AML-193 (cell line): ENCODE results near the gene YIPF4.
"Not testable (repeated sequence)": the region's sequence is repeated elsewhere in the genome, so short reads cannot be mapped to it uniquely, and the experiment has no call there.

Source experiments
- DNase-seq, 2 experiments: peaks; one replicate each; lab custom pipeline; 2025; lab: John Stamatoyannopoulos, UW

YIPF4 gene

DNA sequence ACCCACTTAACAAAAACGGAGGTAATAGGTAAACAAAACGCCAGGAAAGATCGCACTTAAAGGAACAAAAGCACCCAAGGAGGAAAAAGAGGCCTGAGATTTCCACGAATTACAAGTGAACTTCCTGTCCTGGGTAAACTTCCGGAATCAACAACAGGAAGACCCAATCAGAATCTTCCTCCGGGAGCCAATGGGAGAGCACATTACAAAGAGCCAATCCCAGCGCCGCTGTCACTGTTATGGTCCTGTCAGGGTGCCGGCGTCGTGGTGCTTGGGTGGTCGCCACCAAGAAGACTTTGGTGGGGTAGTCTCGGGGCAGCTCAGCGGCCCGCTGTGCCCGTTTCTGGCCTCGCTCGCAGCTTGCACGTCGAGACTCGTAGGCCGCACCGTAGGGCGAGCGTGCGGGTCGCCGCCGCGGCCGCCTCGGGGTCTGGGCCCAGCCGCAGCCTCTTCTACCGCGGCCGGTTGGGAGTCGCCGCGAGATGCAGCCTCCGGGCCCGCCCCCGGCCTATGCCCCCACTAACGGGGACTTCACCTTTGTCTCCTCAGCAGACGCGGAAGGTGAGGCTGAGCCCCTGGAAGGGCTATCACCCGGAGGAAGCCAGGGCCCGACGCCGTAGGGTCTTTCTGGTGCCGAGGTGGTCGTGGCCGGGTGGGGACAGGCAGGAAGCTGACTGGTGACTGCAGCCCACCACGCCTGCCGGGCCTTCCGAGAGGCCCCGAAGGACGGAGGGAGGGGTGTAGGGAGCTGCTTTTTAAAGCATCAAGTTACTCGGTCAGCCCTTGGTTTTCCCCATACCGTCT, at the start of gene YIPF4:
Gene YIPF4 (plus strand): TSS at position 231 of the 804 bp plus-strand sequence. CDS start 252 bp downstream, at position 483.
- peak; percentile 84 to 90 for DNase-seq

DNA sequence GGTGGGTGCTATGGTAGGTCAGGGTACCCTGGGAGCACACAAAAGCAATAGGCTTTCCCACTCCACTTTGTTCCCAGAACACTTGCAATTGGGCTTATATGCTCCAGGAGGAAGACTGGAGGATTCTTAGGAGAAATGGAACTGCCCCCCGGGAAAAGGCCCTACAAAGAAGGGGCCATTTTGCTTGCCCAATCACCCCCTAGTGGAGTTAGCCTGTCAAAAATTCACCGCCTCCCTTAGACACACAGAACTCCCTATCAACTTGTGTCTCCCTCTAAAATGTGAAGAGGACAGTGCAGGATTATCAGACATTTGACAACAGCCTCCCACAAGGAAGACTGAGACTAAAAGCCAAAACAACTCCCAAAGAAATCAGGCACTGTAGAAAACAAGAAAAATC, 49.5 kb upstream of the YIPF4 start:
- DNase-seq = no peak

DNA sequence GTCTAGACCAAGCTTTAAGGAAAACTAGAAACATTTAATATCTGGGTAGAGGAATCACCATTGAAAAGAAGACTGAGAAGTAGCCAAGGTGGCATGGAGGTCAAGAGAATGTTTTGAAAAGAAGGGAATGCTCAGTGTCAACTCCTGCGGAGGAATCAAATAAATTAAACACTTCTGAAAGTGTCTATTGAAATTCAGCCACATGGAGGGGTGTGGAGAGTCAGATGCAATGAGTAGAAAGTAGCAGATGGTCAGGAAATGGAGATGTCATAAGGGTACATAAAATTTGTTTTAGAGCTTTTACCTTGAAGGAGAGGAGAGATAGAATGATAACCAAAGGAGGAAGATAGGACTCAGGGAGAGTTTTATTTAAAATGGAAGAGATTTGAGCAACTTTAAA, 48.1 kb upstream of the YIPF4 start:
- DNase-seq = no peak

DNA sequence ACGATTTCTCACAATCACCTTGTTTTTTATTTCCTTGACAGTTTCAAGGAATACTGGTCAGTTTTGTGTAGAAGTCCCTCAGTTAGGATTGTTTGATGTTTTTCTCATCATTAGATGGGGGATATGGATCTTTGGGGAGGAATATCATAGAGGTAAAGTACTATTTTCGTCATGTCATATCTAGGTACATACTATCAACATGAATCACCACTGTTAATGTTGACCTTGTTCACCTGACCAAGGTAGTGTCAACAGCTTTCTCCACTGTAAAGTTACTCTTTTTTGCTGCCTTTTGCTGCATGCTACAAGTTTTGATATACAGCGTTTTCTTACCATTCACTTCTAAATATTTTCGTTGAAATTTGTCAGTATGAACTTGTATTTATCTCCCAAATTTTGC, 45.7 kb upstream of the YIPF4 start:
- no peak for DNase-seq

DNA sequence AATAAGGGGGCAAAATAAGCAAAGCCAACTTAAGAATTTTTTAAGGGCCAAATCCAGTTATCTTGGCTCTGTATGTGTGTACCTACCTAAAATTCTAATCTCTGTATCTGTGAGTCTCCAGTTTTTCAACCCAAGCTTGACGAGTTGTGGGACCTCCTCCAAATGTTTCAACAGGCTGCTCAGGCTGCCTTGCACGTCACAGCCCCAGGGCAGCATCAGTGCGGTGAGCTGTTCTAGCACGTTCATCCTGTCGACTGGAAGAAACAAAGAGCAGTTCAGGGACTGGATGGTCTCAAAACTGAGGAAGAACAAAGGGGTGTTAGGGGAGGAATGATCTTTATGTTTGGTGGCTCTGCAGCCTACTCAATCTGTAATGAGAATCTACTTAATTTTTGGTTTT, 42.4 kb upstream of the YIPF4 start:
- no peak for DNase-seq

DNA sequence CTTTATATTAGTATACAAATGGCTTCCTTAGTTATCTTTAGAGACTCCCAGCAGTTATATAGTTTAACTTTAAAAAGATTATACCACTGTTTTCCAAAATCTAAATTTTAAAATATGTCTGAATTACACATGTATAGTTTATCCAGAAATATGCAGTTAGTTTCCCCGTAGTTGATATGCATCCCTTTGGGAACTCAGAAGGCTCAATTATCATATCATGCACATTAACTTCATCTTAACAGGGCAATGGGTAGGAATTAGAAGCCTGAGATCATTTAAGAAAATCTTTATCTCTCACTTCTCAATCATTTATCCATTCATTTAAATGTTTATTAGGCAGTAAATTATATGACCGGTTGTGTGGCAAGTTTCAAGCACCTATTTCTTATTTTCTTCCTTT, 40.2 kb upstream of the YIPF4 start:
- DNase-seq = no peak

DNA sequence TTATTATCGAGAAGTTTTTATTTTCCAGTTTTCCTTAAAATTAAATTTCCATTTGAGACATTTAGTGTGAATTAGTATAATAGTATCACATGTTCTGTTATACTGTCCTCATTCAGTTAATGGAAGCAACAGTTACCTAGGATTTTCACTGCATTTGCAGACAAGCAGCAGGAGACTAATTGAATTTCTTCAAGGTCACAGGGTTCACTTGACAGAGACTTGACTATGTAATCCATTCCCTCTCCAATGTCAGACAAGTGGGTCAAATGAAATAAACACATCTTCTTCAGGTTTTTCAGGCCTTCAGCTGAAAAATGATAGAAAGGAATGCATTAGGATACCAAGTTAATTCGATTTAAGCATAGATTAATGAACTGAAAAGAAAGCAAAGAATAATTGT, 39.7 kb upstream of the YIPF4 start:
- no peak for DNase-seq

DNA sequence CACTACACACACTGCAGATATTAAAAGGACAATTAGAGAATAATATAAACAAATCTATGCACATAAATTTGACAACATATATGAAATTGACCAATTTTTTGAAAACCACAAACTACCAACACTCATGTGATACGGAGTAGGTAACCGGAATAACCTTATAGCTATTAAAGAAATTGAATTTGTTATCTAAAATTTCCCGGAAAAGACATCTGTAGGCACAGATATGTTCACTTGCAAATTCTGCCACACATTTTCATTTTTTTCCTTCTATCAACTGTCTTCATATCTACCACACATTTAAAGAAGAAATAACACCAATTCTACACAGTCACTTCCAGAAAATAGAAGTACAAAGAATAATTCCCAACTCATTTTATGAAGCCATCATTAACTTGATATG, 35.4 kb upstream of the YIPF4 start:
- no peak for DNase-seq

DNA sequence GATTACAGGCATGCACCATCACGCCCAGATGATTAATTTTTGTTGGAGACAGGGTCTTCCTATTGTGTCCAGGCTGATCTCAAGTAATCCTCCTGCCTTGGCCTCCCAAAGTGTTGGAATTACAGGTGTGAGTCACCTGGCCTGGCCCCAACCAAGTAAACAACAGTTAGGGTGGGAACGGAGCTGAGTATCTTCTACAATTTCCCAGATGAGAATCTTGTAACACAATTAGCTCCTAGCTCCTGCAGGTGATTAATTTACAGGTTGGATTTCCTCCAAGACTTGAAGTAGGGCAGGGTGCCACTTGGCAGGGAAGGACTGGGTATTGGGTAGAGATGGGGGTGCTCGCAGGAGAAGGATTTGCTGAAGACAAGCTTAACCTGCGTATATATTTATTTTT, 30.8 kb upstream of the YIPF4 start:
- DNase-seq = no peak

DNA sequence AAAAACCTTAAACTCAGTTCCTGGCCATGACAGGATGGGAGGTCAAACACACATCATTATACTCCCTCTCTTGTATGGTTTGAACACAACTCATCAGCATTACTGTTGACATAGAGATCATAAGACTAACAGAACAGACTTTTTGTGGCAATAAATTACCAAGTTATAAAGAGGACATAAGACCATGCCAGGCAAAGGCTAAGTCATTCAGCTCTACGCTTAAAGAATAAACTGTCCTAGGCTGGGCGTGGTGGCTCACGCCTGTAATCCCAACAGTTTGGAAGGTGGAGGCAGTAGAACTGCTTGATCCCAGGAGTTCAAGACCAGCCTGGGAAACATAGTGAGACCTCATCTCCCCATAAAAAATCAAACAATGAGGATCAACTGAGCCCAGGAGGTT, 29.4 kb upstream of the YIPF4 start:
- DNase-seq = no peak

DNA sequence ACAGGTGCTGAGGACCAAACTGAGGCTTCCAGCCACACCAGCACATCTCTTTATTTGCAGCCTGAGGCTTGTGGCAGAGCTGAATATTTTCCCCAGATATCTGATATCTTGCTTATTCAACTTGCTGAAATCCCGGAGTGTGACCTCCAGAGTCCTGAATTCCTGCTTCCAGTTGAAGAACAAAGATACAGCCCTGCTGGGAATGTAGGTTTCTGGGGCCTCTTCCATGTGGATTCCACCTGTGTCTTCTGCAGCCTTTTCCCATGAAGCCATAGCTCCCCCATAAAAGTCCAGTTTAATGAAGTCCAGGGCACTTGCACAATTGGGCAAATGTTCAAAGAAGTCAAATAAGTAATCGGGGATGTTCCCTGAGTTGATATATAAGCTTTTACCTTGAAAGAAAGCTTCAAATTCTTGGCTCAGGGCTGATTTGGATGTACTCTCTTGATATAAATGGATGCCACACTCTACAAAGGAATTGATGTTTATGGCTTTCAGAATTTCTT, 27.9 kb upstream of the YIPF4 start:
- DNase-seq = no peak

DNA sequence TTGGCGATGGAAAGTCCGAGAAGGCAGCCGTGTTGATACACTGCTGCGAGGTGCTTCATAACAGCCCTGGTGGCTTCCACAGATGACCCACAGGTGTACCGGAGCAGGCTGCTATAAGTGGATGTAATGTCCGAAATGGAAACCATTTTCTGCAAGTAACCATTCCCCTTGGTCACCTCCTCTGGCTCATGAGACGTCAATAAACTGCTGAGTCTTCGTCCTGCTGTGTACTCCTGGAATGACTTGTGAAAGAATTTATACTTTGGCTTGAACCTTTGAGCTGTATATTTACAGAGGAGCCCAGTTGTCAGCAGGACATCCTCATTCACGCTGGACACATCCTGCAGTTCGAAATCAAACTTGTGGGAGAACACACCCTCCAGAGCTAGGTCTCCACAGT, 27.4 kb upstream of the YIPF4 start:
- DNase-seq = no peak

DNA sequence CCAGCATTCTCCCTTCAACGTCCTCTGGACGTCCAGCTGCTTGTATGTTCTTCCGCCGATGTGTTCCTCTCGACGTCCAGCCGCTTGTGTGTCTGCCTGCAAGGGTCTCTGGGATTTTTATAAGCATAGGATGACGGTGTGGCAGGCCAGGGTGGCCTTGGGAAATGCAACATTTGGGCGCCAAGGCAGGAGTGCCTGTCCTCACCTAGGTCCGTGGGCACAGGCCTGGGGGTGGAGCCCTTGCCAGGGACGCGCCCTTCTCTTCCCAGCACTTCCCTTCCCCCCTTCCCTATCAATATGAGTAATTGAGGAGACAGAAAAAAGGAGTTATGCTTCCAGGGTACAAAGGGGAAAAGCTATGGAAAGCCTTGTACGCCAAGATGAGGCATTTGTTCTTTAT, 19.5 kb upstream of the YIPF4 start:
- no peak for DNase-seq

DNA sequence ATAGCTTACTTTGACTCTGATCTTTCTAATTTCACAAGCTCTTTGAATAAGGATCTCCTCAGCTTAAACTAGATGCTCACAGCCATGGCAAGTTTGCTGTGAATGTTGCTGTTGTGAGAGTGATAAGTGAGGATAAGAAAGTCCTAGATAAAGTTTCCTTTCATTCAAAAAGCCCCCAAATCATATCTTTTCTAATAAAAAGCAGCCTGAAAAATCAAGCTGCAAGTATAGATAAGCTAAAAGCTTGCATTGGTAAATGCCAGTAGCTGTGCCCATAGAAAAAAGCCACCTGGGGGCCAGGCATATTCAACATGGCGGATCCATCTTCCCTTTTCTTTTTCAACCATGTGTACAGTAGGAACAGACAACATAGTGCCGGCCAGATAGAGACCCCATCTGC, 17.3 kb upstream of the YIPF4 start:
- DNase-seq = no peak

DNA sequence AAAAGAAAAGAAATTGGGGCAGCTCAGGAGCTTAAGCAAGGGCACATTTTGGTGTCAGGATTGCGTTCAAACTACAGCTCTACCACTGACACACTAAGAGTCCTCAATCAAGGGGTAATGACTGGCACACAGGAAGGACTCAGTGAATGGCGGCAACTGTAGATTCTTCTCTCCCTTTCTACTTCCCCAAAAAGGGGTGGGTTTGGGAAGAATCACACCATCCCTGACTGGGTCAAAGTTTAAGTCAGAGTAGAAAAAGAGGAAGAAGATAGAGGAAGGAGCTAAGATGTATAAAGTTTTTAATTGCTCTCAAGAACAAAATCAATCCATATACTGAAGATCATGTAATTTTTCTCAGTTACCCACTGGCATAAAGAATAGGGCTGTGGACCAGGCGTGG, 15.6 kb upstream of the YIPF4 start:
- peak; percentile 81 to 84 for DNase-seq

DNA sequence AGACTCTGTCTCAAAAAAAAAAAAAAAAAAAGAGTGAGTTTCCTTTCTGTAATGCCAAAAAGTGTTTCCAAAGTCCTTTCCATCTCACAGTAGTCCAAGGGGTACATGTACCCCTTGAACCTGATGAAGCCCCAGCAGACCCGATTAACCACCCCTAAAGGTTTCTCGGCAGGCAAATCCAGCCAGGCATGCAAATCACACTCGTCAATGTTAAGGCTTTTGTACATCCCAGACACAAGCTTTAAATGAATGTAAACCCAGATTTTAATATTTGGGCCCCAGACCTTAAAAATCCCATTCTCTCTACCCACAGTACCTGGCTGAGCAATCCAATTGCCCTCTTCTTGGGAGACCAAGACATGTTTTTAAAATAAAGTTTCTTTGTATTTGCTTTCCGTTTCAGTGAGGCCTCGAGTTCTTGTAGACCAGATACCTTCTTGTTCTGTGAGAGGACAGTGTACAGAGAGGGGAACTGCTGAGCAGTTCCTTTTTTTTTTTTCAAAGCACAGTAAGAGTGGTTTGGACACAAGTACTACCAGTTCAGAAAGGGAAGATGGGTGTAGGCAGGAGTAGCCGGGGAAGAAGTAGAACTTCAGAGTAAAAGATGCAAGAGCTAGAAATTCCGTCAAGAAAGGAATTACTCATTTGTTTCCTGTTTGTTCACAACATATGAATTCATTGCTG, 13.1 kb upstream of the YIPF4 start, which contains the start of gene NLRC4:
Gene NLRC4 (minus strand): TSS at position 465 of the 684 bp plus-strand sequence. CDS start 8,111 bp downstream, outside the sequence.
- DNase-seq = peak; percentile 84 to 86

DNA sequence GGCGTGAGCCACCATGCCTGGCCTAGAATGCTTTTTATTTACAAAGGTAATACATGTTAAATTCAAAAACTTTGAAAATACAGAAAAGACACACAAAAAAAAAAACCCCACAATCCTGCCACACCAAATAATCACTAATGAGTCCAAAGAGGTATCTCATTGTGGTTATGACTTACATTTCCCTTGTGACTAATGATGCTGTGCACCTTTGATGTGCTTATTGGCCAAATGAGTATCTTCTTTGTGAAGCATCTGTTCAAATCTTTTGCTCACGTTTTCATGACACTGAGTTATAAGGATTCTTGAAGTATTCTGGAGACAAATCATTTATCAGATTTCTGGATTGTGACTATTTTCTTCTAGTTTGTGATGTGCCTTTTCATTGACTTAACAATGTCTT, 6.6 kb upstream of the YIPF4 start:
- no peak for DNase-seq

DNA sequence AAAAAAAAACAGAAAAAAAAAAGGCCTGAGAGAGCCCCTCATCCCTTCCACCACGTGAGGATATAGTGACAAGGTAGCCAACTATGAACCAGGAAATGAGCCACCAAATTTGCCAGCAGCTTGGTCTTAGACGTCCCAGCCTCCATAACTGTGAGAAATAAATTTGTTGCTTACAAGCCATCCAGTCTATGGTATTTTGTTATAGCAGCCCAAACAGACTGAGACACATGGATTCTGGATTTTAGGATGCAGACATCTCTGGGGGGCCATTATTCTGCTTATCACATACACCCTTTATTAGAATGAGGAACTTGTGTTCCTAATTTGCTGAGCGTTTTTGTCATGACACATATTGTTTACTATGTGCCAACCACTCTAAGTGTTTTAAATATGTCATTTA, 5.4 kb upstream of the YIPF4 start:
- DNase-seq = no peak

DNA sequence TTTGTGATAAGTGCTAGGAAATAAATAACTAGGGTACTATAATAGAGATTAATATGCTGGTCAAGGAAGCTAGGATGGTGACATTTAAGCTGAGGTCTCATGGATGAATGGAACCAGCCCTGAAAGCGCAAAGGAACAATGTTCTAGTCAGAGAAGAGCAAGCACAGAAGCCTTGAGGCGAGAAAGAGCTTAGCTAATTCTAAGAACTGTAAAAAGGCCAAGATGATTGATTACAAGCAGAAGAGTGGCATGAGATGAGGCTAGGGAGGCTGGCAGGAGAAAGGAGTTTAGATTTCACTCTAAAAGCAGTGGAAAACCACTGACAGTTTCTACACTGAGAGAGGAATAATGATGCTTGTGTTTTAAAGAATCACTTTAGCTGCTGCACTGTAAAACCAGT, 3.4 kb upstream of the YIPF4 start:
- no peak for DNase-seq

DNA sequence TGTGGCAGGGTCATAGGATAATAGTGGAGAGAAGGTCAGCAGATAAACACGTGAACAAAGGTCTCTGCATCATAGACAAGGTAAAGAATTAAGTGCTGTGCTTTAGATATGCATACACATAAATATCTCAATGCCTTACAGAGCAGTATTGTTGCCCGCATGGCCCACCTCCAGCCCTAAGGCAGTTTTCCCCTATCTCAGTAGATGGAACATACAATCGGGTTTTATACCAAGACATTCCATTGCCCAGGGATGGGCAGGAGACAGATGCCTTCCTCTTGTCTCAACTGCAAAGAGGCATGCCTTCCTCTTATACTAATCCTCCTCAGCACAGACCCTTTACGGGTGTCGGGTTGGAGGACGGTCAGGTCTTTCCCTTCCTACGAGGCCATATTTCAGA, 1.9 kb upstream of the YIPF4 start:
- DNase-seq = not testable (repeated sequence)

DNA sequence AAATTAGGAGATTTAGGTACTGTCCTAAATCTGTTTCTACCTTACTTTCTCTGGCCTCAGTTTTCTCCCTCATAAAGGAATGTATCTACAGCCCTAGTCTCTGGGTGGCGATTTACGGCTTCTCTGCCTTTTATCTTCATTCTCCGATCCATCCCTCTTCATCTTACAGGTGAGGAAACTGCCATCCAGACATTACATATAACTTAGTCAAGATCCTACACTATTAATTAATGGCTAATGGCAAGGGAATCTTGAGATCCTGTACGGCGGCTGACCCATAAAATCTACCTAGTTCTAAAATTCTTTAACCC, 386 bp upstream of the YIPF4 start:
- no peak for DNase-seq

DNA sequence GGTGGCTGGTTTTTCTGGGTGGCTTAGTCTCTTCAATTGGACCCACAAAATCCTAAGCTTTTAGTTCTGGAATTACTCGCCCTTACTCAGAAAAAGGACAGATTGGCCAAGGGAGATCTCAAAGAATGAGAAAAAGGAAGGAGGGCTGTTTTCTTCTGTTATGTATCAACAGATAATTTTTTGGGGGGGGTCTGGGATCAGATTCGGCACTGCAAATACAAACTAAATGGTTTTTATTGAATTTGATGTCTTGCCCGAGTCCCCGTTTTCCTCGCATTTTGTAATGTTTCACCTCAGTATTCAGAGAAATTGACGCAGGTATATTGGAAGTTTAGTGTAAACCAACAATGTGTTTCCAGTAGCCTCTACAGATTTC, 762 bp downstream of the YIPF4 start:
- no peak for DNase-seq

DNA sequence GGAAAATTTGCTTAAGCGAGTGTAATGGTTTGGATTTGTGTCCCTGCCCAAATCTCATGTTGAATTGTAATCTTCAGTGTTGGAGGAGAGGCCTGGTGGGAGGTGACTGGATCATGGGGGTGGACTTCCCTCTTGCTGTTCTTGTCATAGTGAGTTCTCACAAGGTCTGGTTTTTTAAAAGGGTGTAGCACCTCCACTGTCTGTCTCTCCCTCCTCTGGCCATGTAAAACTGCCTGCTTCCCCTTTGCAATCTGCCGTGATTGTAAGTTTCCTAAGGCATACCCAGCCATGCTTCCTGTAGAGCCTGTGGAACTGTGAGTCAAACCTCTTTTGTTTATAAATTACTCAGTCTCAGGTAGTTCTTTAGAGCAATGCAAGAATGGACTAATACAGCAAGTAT, 6.6 kb downstream of the YIPF4 start:
- DNase-seq = no peak
